Stomach smooth muscle (tissue), 2 donors: ENCODE data around the gene FBXL17.

ENCODE experiments used
- H3K27ac ChIP-seq: one replicate; pipeline ENCODE4 v1.7.0; 2013; ENCODE audit warnings: mild to moderate bottlenecking, low read length, inconsistent platforms
- H3K27me3 ChIP-seq, 2 donors: one replicate each; pipeline ENCODE4 v1.7.0; 2013; ENCODE audit warnings: low read length in 2 of 2; ENCODE audit not compliant: insufficient read depth in 2 of 2, control insufficient read depth in 1 of 2
- H3K36me3 ChIP-seq, 2 donors: one replicate each; pipeline ENCODE4 v1.7.0; 2013; ENCODE audit warnings: low read length in 2 of 2; ENCODE audit not compliant: control insufficient read depth in 2 of 2, insufficient read depth in 2 of 2
- H3K4me1 ChIP-seq: one replicate; pipeline ENCODE4 v1.7.0; 2013; ENCODE audit warnings: low read length; ENCODE audit not compliant: control insufficient read depth, insufficient read depth
- H3K4me3 ChIP-seq, 2 donors: one replicate each; pipeline ENCODE4 v1.7.0; 2013; ENCODE audit warnings: low read length in 2 of 2
- H3K9ac ChIP-seq, 2 donors: one replicate each; pipeline ENCODE4 v1.7.0; 2013; ENCODE audit warnings: low read length in 2 of 2, mild to moderate bottlenecking in 1 of 2
- H3K9me3 ChIP-seq, 2 donors: one replicate each; pipeline ENCODE4 v1.7.0; 2013; ENCODE audit warnings: low read length in 2 of 2; ENCODE audit not compliant: control insufficient read depth in 2 of 2
- donor health status: healthy.
- donor health status: Pancreatic carcinoma.

The FBXL17 gene

DNA sequence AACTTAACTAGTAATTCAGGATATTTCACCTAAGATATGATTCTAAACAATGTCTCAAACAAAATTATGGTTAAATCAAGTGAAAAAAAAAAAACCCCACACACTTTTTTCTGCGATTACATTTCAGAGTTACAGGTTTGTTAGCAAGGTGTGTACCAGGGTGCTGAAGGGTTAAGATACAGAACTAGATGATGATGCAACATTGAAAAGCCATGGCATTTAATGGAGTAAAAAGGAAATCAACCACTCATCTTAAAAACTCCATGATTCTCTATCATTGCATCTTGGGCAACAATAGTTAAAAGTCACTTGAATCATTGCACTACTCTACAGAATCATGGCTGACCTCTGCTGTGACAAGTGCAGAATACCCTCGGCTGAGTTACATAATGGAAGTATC lies 440.9 kb downstream of the FBXL17 start:
- no peaks in the 10 kb centered on the region for H3K4me1 ChIP-seq
- H3K4me3 ChIP-seq = no peak overlapping the region
- H3K9ac ChIP-seq = no peak overlapping the region
- no peak overlapping the region for H3K27ac ChIP-seq
- no peaks in the 10 kb centered on the region for H3K9me3 ChIP-seq
- H3K36me3 ChIP-seq = no peaks in the 10 kb centered on the region
- no peaks in the 10 kb centered on the region for H3K27me3 ChIP-seq

- H3K27ac ChIP-seq = no peak overlapping the region
- no peak overlapping the region for H3K4me3 ChIP-seq
- H3K9ac ChIP-seq = no peak overlapping the region
- H3K4me1 ChIP-seq = no peaks in the 10 kb centered on the region
- H3K27me3 ChIP-seq = no peaks in the 10 kb centered on the region
- H3K36me3 ChIP-seq = no peaks in the 10 kb centered on the region
- H3K9me3 ChIP-seq = no peaks in the 10 kb centered on the region
Observed at GRCh38 chr5:107937651-107938355, 444.1 kb downstream of the FBXL17 start.

GRCh38 chr5:107937204-107937603 lies 444.7 kb downstream of the FBXL17 start:
- Histone ChIP-seq H3K27me3 (no peaks in the 10 kb centered on the region), H3K27ac (no peak overlapping the region), H3K36me3 (no peaks in the 10 kb centered on the region), H3K9ac (no peak overlapping the region), H3K9me3 (no peaks in the 10 kb centered on the region), H3K4me1 (no peaks in the 10 kb centered on the region), H3K4me3 (no peak overlapping the region)

GRCh38 chr5:107936515-107936914 lies 445.4 kb downstream of the FBXL17 start:
- H3K4me3 ChIP-seq = no peak overlapping the region
- H3K4me1 ChIP-seq = no peaks in the 10 kb centered on the region
- no peaks in the 10 kb centered on the region for H3K36me3 ChIP-seq
- H3K27me3 ChIP-seq = no peaks in the 10 kb centered on the region
- no peaks in the 10 kb centered on the region for H3K9me3 ChIP-seq
- no peak overlapping the region for H3K27ac ChIP-seq
- H3K9ac ChIP-seq = no peak overlapping the region

GRCh38 chr5:107935645-107936044 lies 446.3 kb downstream of the FBXL17 start:
- H3K9me3 ChIP-seq = no peaks in the 10 kb centered on the region
- no peaks in the 10 kb centered on the region for H3K27me3 ChIP-seq
- H3K4me1 ChIP-seq = no peaks in the 10 kb centered on the region
- H3K9ac ChIP-seq = no peak overlapping the region
- no peak overlapping the region for H3K27ac ChIP-seq
- no peaks in the 10 kb centered on the region for H3K36me3 ChIP-seq
- no peak overlapping the region for H3K4me3 ChIP-seq

- Histone ChIP-seq H3K9ac (no peak overlapping the region), H3K36me3 (no peaks in the 10 kb centered on the region), H3K27ac (no peak overlapping the region), H3K27me3 (no peaks in the 10 kb centered on the region), H3K4me3 (no peak overlapping the region), H3K4me1 (no peaks in the 10 kb centered on the region), H3K9me3 (no peaks in the 10 kb centered on the region)
Observed at GRCh38 chr5:107933326-107933725, 448.6 kb downstream of the FBXL17 start.

DNA sequence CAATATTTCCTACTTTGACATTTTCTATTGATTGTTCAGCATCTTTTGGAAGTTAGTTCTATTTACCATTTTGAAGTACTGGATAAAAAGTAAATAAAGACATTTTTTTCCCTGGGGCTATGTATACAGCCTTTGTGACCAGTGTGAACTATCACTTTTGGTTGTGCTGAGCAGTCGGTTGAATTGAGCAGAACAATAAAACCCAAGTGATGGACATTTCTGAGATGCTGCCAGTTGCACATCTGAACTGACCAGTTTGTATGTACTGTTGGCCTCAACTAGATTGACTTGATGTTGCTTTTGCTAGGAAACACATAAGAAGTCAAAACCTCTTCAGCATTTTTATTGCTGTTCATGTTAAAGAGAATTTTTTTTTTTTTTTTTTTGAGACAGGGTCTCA lies 451.0 kb downstream of the FBXL17 start:
- H3K27ac ChIP-seq = no peak overlapping the region
- H3K27me3 ChIP-seq = no peaks in the 10 kb centered on the region
- no peaks in the 10 kb centered on the region for H3K4me1 ChIP-seq
- no peak overlapping the region for H3K4me3 ChIP-seq
- H3K9me3 ChIP-seq = no peaks in the 10 kb centered on the region
- no peak overlapping the region for H3K9ac ChIP-seq
- no peaks in the 10 kb centered on the region for H3K36me3 ChIP-seq

DNA sequence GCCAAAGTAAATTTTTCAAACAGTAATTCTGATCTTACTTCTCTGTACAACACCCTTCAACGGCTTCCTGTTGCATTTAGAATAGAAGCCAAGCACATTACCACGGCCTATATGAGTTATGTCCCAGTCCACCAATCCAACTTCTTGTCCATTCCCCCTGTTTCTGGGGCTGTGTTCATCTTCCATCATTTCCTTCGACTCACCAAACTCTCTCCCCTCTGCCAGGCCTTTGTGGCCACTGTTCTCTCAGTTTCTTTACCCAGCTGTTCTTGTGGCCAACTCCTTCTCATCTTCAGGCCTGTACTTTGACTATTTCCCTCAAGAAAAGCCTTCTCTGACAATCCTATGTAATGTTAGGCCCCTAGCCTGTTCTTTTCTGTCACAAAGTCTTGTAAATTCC lies 451.8 kb downstream of the FBXL17 start:
- H3K9me3 ChIP-seq = no peaks in the 10 kb centered on the region
- H3K9ac ChIP-seq = no peak overlapping the region
- no peak overlapping the region for H3K27ac ChIP-seq
- no peaks in the 10 kb centered on the region for H3K4me1 ChIP-seq
- H3K27me3 ChIP-seq = no peaks in the 10 kb centered on the region
- H3K36me3 ChIP-seq = no peaks in the 10 kb centered on the region
- no peak overlapping the region for H3K4me3 ChIP-seq

DNA sequence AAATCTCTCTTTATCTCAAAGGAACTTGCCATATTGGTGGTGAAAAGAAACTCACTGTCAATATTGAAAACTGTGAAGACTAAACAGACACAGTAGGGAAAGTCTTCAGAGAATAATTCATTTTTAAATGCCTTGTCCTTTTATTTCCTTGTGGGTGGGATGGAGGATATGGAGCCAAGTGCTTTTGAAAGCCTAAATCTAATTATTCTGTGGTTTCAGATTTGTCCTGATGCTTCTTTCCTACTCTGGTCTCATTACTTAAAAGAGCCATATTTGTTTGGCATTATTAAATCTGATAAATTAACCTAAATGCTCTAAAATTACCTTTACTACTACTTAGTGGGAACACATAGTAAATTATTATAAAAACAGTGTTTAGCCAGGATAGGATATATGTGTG lies 452.8 kb downstream of the FBXL17 start:
- Histone ChIP-seq H3K9me3 (no peaks in the 10 kb centered on the region), H3K9ac (no peak overlapping the region), H3K4me1 (no peaks in the 10 kb centered on the region), H3K27ac (no peak overlapping the region), H3K27me3 (no peaks in the 10 kb centered on the region), H3K36me3 (no peaks in the 10 kb centered on the region), H3K4me3 (no peak overlapping the region)

- Histone ChIP-seq H3K27me3 (no peaks in the 10 kb centered on the region), H3K4me1 (no peaks in the 10 kb centered on the region), H3K4me3 (no peak overlapping the region), H3K36me3 (no peaks in the 10 kb centered on the region), H3K27ac (no peak overlapping the region), H3K9ac (no peak overlapping the region), H3K9me3 (no peaks in the 10 kb centered on the region)
Observed at GRCh38 chr5:107926121-107926520, 455.8 kb downstream of the FBXL17 start.

DNA sequence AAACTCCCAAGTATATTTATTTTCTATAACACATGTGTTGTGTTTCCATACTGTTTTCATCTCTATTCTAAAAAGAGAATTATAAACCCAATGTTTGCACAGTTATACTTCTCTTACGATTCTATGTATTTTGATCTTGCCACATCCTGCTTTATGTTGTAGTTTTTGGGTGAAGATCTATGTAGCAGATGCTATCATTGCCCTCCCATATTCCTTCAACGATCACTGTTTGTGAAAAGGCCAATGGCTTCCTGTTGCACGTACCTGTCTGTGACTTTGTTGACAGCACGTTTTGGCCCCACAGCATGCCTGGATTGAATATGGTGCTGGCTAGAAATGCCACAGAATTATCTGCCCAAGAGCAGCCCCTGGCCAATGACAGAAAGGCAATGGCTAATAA lies 456.7 kb downstream of the FBXL17 start:
- no peak overlapping the region for H3K4me3 ChIP-seq
- no peaks in the 10 kb centered on the region for H3K36me3 ChIP-seq
- no peaks in the 10 kb centered on the region for H3K4me1 ChIP-seq
- H3K27me3 ChIP-seq = no peaks in the 10 kb centered on the region
- H3K27ac ChIP-seq = no peak overlapping the region
- no peak overlapping the region for H3K9ac ChIP-seq
- H3K9me3 ChIP-seq = no peaks in the 10 kb centered on the region
